HG03139 (cell line): ENCODE data around the gene PCBP3.

Experiments
- ATAC-seq: cut with Tn5 transposase; IDR thresholded peaks from one replicate; pipeline ENCODE4 v1.9.1; 2021; ENCODE audit not compliant: unreplicated experiment

Gene PCBP3

DNA sequence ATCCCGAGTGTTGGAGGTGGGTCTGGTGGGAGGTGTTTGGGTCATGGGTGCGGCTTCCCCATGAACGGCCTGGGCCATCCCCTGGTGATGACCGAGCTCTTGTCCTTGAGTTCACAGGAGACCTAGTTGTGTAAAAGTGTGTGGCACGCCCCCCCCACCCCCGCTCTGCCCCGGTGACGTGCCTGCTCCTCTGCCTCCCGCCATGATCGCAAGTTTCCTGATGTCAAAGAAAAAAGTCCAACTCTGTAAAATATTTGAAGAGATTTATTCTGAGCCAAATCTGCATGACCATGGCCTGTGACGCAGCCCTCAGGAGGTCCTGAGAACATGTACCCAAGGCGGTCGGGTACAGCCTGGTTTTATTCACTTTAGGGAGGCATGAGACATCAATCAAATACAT, 212.9 kb downstream of the PCBP3 start:
- ATAC-seq, result no peak

DNA sequence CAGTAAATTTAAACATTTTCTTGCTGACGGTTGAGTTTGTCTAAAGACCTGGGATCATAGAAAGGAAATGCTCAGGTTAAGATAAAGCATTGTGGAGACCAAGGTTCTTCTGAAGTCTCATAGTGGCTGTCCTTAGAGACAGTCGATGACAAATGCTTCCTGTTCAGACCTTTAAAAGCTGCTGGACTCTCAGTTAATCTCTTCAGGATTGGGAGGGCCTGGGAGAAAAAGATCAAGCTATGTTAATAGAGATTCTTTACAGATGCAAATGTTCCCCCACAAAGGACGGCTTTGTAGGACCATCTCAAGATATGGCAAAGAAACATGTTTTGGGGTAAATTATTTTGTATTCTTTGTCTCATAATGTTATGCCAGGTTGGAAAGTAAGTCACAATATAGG, 213.4 kb downstream of the PCBP3 start:
- ATAC-seq, result no peak

DNA sequence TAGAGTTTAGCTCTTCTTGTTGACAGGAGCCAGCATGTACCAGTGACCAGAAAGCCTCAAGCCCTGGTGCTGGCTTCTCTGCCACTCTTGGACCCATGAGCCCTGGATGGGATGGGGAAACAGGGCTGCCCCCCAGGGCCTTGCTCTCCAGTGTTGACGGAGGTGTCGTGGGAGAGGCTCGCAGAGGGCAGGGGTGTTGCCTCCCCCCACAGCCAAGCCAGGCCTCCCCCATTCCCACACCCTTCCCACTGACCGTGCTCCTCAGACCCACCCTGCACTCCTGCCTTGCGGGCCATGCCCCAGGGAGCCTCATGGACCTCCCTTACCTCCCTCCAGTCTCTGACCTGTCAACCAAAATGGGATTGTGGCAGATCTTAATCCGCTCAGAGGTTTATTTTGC, 214.2 kb downstream of the PCBP3 start:
- no peak for ATAC-seq

DNA sequence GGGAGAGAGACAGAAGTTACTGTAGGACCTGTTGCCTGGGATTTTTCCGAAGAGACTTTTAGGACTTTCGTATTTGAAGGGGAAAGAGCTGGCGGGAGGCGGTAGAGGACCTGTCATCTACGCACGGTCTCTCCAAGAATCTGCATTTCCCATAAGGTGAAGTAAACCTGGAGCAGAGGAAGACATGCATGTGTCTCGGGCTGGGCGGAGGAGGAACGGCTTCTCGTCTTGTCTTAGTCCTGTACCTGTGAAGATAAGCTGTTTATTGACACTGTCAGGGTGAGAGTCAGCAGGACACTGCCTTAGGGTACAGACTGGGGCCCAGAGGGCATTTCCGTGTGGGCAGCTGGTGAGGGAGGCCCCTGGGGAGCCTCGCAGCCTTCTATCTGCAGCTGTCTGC, 214.7 kb downstream of the PCBP3 start:
- ATAC-seq, result no peak

DNA sequence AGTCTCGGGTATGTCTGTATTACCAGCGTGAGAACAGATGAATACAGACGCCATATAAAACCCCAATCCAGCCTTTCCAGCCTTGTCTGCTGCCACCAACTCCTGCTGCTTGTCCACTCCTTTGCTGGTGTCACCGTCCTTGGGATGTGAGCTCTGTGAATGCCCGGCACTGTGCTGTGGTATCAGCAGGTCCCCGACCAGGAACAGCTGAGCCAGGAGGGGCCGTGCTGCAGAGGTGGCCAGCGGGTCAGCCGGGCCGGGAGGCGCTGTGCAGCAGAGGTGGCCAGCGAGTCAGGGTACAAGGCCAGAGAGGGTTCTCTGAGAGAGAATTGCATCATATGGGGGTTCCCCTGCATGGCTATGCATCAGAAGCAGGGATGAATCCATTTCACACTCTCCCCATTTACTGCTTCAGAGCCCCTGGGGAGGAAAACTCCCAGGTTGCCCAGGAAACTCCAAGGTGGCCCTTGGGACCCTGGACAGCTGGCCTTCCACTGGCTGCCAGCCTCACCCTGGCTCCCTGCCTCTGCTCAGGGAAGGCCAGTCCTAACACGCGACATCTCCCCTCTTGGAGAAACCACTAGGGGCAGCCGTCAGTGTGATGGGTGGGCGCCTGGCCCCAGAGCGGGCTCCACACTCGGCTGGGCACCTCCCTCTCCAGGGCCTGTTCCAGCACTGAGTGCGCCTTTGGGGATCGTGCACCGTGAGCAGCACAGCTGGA, 215.7 kb downstream of the PCBP3 start:
- no peak for ATAC-seq

DNA sequence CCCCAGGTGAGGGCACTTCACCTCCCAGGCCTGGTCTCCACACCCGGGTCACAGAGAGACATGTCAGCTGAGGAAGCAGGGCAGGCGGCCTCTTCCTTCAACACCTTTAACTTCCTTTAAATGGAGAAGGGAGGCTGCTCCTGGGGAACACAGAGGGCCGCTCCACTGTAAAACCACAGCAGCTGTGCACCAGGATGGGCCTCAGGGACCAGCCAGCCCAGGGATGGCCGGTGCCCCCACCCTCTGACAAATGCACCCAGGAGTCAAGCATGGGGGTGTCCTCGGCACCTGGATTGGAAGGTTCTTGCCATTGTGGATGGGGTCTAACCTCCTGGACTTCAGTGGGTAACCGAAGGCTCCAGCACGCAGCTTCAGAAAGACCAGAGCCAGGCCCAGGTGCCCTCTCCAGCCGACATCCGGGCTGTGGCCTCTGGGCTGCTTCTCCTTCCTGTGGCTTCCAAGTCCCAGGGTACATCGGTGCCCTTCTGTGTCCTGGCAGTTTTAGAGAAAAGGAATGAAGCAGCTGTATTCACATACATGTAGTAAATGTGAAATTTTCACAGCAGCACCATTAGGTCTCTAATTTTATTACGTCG, 216.3 kb downstream of the PCBP3 start:
- ATAC-seq, result no peak

DNA sequence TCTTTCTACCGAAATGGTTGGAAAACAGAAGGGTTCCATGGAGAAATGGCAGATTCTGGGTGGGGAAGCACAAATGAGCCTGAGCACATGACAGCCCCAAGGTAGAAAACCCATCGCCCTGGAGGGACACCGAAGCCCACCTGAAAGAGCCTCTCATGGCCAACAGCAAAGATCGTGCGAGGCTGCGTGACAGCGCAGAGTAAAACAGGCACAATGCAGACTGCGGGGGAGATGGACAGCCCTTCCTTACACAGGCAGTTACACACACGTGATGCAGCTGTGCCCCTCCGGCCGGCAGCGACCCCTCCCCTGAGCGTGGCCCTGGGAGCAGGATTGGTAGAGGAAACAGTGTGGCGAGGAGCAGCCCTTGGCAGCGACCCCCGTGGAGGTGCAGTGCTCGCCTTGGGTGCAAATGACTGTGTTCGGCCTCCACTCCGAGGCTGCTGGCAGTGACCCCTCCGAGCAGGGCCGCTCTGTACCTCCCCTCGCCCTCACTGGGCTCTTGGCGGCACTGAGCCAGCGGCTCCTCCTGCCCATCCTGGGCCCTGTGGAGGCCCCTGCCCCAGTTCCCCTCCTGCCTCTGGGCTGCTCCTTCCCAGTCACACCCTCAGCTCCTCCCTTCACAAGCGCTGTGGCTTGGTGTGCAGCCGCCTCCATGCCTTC, 217.1 kb downstream of the PCBP3 start:
- no peak for ATAC-seq

DNA sequence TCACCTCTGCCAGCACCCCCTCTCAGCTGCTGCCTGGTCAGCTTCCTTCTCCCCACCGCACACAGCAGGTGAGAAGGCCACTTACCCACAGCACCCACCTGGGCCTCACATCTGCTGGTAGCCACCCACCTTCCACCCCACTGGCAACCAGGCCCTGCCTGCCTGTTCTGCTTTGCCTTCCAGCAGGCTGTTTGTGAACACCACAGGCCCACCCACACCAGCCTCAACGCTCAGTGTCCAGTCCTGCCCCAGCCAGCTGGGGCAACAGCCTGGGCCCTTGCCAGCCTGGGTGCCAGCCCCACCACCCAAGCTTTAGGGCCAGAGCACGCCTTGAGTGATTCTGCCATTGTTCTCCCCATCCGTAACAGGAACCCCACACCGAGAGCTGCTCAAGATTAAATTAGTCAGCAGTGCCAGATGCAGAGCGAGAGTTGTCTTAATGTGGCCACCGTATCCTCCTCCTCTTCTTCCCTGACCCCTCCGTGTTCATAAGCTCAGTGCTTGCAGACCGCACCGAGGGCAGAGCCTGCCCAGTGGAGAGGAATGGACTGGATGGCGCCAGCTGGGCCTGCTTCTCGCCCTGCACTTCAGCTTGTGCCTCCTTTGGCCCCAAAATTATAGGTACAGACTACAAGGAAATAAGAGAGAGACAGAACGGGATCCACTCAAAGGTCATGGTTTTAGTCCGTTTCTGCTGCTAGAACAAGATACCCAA, 217.8 kb downstream of the PCBP3 start:
- ATAC-seq, result no peak

DNA sequence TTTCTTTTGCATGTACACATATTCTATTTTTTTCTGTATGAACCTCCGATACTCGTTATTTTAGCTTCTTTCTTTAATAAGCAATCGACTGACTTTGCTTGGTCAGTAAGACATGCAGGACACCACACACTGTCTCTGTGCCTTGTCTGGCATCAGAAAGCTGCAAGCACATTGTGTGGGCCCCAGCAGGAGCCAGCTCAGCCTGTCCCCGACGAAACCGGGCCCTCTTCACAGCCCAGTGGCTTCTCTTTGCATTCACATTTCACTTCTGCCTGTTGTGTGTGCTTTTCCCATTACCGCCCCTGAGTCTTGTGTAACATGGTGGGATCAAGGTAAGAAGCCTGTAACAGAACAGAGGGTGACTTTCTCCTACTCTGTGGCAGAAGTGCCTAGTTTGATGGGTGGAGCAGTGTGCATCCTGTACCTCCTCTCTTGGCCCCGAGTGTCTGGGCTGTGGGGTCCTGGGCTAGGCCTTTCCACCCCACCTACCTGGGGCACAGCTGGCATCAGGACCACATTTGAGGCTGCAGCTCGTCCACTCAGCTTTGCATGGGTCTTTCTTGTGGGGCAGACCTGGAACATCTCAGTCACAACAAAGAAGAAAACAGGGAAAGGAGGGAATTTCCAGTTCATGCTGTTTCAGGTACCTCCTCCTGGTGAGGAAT, 219.2 kb downstream of the PCBP3 start:
- ATAC-seq, result no peak

DNA sequence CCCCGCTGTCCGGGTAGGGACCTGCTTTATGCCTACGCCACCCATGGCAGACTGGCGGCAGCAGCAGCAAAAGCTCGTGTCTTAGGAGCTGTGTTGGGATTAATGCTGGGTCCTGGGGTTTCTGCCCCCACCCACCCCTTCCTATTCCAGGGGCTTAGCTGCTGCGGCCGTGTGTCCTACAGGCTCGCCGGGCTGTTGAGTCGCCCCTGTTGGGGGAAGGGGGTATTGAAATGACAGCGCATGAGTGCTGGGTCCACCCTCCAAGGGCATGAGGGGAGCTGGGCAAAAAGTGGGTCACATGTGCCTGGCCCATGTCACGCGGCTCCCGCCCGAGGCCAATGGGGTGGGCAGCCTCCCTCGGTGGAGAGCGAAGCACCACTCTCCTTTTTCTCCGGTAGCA, 219.7 kb downstream of the PCBP3 start:
- no peak for ATAC-seq

DNA sequence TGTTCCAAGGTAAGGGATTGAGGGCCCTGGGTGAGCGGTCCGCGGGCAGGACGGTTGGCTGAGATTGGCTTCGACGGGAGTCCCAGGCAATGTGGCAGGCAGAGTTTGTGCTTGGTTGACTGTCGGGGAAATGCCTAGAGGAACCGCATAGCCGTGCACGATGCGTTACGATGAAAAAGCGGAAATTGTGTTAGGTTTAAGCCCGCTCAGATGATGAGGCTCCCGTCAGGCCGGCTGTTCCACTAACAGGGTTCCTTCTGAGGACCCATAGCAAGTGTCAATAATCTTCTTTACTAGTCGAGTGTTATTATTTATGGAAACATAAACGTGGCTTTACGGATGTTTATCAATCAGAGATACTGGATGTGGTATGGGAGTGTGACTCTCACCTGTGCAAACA, 220.2 kb downstream of the PCBP3 start:
- ATAC-seq, result no peak

DNA sequence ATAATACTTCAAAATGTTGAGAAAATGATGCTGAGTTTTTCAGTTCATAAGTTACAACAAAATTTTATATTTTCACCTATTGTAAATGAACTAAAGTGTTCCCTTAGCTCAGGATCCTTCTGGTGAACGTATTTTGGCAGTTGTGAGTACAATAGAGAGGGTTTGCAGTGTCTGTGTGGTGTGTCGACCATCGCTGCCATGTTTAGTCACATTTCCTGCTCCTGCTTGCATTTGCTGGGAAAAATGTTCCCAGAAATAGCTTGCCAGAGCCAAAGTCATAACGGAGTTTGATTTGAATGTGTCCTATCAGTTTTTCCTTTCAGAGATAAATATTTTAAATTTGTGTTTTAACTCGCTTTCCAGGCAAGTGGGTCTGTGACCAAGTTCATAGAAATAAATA, 220.9 kb downstream of the PCBP3 start:
- no peak for ATAC-seq

DNA sequence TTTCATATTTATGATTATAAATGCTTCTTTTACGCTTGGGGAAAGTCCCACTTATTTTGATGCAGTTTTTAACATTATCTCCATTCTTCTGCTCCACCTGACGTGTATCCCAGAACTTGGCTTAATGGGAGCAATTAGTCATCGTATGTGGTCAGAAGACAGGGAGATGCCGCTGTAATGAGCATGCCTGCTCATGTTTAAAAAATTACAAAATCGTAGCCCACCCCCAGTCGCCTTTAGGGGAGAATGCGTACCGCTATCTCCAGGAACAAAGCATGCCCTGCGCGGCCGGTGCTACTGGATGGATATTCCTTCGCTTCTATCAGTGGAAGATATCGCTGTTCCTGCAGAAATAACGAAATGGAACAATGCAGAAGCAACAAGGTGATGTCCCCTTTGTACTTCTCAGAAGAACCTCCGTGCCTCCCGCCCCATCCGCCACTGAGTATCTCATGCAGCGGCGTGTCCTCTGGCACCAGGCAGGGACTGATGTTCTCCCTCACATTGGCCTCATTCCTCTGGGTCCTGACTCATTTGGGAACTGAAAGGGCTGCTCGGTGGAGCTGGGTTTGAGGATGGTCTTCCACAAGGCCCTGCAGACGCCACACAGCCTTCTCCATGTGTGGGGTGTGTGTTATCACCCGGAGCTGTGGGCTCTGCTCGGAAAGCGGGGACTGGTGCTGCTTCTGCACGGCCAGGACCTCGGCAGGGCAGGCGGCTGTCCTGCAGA, 221.7 kb downstream of the PCBP3 start:
- no peak for ATAC-seq

DNA sequence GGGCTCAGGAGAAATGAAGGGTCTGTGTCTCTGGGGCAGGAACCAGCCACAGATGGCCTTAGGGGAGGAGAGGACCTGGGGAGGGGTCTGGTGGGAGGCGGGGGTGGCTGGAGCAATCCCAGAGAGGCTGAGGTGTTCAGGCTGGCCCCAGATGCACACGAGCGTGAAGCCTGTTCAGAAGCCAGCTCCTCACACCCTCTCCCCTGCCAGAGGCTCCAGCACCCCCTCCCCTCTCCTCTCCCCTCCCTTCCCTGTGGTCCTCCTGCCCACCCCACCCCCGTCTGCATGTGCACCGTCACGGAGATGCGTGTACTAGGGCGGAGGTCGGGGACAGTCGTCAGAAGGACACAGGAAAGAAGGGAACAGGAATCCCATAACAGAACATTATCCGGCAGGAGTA, 223.0 kb downstream of the PCBP3 start:
- ATAC-seq, result no peak

DNA sequence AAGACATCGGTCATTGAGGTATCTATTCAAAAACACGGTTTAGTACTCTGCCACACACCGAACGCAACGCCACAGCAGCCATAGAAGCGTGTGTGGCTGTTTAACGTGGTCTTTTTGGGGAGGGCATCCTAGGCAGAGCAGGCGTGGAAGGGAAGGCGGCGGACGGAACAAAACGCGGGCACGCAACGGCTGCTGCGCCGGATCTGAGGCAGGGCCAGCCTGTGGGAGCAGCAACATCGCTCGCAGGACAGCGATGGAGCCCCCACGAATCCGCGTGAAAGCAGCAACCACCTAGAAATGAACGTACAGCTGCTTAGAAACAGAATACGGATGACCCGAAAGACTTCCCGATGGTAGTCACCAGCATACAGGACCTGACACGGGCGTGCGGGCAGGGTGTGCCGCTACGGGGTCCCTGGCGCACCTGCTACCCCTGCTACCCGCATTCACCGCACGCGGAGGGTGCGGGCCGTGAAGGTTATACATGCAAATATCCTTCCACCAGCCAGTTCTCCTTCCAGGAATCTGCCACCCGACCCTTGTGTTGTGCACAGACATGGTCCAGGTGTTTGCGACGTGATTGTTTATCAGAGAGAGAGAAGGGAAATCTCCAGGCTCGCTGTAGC, 223.6 kb downstream of the PCBP3 start:
- no peak for ATAC-seq

DNA sequence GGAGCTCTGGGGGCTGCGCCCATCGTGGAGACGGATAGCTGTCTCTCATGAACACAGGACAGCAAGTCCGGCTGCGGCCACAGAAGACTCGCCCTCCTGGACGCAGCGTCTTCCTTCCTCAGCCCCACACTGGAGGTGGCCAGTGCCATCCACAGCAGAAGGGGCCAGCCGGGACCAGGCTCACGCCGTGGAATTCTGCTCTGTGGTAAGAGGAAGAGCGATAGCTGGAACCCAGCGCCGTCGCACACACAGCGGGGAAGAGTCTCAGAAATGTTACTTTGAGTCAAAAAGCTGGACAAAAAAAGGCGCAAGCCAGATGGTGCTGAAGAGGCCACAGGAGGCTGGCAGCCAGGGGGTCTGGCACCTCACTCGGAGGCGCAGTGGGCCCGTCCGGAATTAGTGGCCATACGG, 224.2 kb downstream of the PCBP3 start:
- no peak for ATAC-seq

DNA sequence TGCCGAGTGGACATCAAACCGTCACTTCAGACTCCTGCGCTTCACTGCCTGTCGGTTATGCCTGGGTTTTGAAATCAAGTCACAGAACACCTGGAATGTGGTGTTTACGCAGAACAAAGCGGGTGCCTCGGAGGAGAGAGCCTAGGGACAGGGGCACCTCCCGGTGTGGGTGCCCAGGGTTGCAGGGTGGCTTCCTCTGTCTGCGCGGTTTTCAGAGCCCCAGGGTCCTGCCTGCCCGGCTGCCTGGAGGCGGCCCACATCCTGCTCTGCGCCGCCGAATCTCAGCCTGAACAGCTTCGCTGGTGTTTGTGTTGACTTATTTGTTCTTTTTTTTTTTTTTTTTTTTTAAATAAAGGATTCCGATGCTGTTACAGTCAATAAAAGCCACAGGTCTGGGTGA, 224.6 kb downstream of the PCBP3 start:
- ATAC-seq, result no peak

DNA sequence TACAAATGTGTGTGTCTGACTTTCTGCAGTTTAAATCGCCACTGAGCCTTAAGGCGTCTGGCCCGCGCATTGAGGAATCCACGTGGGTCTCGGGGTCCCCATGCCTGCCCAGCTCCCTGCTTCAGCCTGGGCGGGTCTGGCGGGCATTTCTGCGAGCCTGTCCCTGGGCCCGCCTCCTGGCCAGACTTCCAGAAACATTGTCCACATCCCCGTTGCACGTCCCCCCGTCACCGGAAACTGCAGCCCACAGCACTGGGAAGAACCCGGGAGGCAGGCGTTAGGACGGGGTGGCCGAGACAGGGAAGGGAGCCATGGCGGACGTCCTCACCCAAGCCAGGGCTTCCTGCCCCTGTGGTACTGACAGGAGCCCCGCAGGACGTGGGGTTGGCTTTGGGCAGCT, 225.0 kb downstream of the PCBP3 start:
- ATAC-seq, result no peak

DNA sequence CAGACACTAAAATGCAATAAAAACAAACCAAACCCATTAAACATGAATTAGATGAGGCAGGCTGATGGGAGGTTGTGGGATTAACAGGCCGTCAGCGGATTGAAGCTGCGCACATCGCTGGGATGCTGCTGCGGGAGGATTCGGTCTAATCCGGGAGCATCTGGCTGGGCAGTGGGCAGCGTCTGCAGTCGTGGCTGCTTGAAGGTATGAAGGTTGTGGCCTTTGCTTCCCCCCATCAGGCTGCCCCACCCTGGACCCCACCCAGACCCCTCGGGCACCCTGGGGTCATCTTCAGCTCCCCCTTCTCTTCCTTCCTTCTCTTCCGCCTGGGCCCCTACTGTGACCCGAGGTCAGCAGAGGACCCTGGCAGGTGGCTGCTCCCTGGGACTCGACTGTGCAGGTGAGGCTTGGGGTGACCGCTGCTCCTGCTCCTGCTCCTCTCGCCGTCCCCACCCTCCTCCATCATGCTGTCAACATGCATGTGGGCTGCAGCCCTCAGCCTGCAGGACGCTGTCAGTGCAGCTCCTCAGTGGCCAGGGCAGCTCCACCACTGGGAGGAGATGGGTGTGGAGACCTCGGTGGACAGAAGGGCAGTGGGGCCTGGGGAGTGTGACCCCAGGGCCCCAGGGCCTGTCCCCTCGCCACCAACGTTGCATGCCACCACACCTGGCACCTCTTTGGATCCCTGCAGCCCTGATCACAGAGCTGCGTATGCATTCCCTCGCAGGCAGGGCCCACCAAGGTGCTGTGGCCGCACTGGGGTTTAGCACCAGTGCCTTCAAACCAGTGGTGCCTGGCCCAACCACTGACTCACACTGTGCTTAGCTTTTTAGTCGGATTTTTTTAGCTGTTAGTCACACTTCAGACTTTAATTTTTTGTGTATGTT, 225.8 kb downstream of the PCBP3 start:
- ATAC-seq, result no peak
